Mucosa of descending colon (tissue), 3 donors: ENCODE measurements around the gene OTOP2. TPM values are rescaled to one million over a fixed set of nuclear protein-coding genes. Genes with fewer than 3 reads are reported as not detected.

Experiments
- ATAC-seq: fragments of 200-7000 bp; cut with Tn5 transposase; one replicate; pipeline ENCODE4 v1.9.1; 2020; ENCODE audit warnings: mild to moderate bottlenecking, moderate library complexity
- DNase-seq, 3 donors: peaks; one replicate each; pipeline ENCODE4 v3.0.0-alpha.2; 2020
- H3K36me3 ChIP-seq: fragments of 200-600 bp; one replicate; pipeline ENCODE4 v1.8.0; 2021; ENCODE audit warnings: low read depth, mild to moderate bottlenecking
- H3K4me1 ChIP-seq: fragments of 200-600 bp; one replicate; pipeline ENCODE4 v1.8.0; 2021; ENCODE audit warnings: low read depth, mild to moderate bottlenecking
- H3K4me3 ChIP-seq: fragments of 200-600 bp; one replicate; pipeline ENCODE4 v1.8.0; 2021; ENCODE audit warnings: mild to moderate bottlenecking
- H3K9me3 ChIP-seq: fragments of 200-600 bp; one replicate; pipeline ENCODE4 v1.8.0; 2021; ENCODE audit warnings: mild to moderate bottlenecking
- CTCF ChIP-seq: fragments of 200-600 bp; IDR thresholded peaks from one replicate; pipeline ENCODE4 v1.8.0; 2022; ENCODE audit warnings: antibody characterized with exemption, mild to moderate bottlenecking
- intact Hi-C, 2 donors: fragments of 100-400 bp; cut with DNase I in 1 of 2; cut with micrococcal nuclease in 1 of 2; formaldehyde crosslinking; loops; one replicate each; pipeline versions ENCODE4 v1.11.0 to v1.11.1; 2022; cut with DNase I, micrococcal nuclease
- total RNA-seq, 3 donors: library from RNA; stranded (reverse); fragmentation: NEBNext Ultra II Directional in 2 of 3; extraction: Animal tissue kit (Norgen Biotek cat#: 25700) in 2 of 3; gene quantifications; one replicate each; pipeline versions ENCODE4 v1.2.1 to v1.2.4, GENCODE V29; 2021 to 2023
- donor health status: DM: no; HTN: no; CAD: no; lungs with moderate emphysema.
- donor health status: DM: no; HTN: no; CAD: no.
- donor health status: DM: no; HTN: yes; CAD: no.

OTOP2 gene
- total RNA-seq, 3 donors from 2014 or later, result 15.3 to 135 (median 54.0) TPM

DNA sequence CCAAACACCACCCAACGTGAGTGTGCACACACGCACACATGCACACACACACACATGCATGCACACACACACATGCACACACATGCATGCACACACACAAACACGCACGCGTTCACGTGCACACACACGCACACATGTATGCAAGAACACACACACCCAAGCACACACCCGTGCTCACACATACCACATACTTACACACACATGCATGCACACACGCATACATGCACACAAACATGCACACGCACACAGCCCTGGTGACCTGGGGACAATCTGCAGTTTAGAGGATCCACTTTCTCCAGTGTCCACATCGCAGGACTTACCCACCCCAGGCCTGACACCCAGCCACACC, 7.2 kb upstream of the OTOP2 start:
- no peak for DNase-seq
- no peaks in the 10 kb centered on the region for H3K9me3 ChIP-seq
- intact Hi-C loops, result no loop called here
- no peak for TF ChIP-seq CTCF
- no peaks in the 10 kb centered on the region for H3K36me3 ChIP-seq
- H3K4me3 ChIP-seq, result no peak overlapping the region
- H3K4me1 ChIP-seq, result no peaks in the 10 kb centered on the region
- ATAC-seq, result no peak

GRCh38 chr17:74917430-74917829, 6.6 kb upstream of the OTOP2 start:
- ATAC-seq (no peak), DNase-seq (no peak)
- H3K9me3 ChIP-seq, result no peaks in the 10 kb centered on the region
- H3K36me3 ChIP-seq, result no peaks in the 10 kb centered on the region
- TF ChIP-seq CTCF, result no peak
- H3K4me1 ChIP-seq, result no peaks in the 10 kb centered on the region
- no peak overlapping the region for H3K4me3 ChIP-seq
- intact Hi-C loops, result no loop called here

- no peak for DNase-seq
- ATAC-seq, result no peak
- TF ChIP-seq CTCF, result no peak
- Histone ChIP-seq H3K4me3 (no peak overlapping the region), H3K36me3 (no peaks in the 10 kb centered on the region), H3K4me1 (peaks cover 9% of the 10 kb centered on the region), H3K9me3 (no peaks in the 10 kb centered on the region)
- intact Hi-C loops, result no loop called here
Measured at GRCh38 chr17:74918906-74919305, 5.2 kb upstream of the OTOP2 start.

GRCh38 chr17:74919440-74920305, 4.4 kb upstream of the OTOP2 start:
- Histone ChIP-seq H3K4me1 (peaks cover 11% of the 10 kb centered on the region), H3K9me3 (no peaks in the 10 kb centered on the region), H3K36me3 (no peaks in the 10 kb centered on the region), H3K4me3 (no peak overlapping the region)
- DNase-seq (peak in 2 of 3 donors; percentile 24 to 43), ATAC-seq (no peak)
- TF ChIP-seq CTCF, result no peak
- intact Hi-C loops, result no loop called here

GRCh38 chr17:74920306-74920620, 3.8 kb upstream of the OTOP2 start:
- no peak for ATAC-seq
- H3K4me3 ChIP-seq, result no peak overlapping the region
- H3K9me3 ChIP-seq, result no peaks in the 10 kb centered on the region
- intact Hi-C loops, result no loop called here
- no peaks in the 10 kb centered on the region for H3K36me3 ChIP-seq
- TF ChIP-seq CTCF, result no peak
- peaks cover 11% of the 10 kb centered on the region for H3K4me1 ChIP-seq
- no peak for DNase-seq

- TF ChIP-seq CTCF, result no peak
- intact Hi-C loops, result no loop called here
- DNase-seq (no peak), ATAC-seq (no peak)
- Histone ChIP-seq H3K4me3 (no peak overlapping the region), H3K36me3 (no peaks in the 10 kb centered on the region), H3K4me1 (peaks cover 11% of the 10 kb centered on the region), H3K9me3 (no peaks in the 10 kb centered on the region)
Measured at GRCh38 chr17:74920642-74921025, 3.4 kb upstream of the OTOP2 start.
